Vagina (tissue), 2 donors: ENCODE results near the gene B3GAT2. TPM values are rescaled to one million over a fixed set of nuclear protein-coding genes. Genes with fewer than 3 reads are reported as not detected.
"Not testable (repeated sequence)": the region's sequence is repeated elsewhere in the genome, so short reads cannot be mapped to it uniquely, and the experiment has no call there.

Experiments used
- DNase-seq, 2 donors: peaks; one replicate each; pipeline ENCODE4 v3.0.0-alpha.2; 2017; ENCODE audit errors: extremely low spot score in 2 of 2
- H3K27ac ChIP-seq: fragments of 200-600 bp; sonication (generic); one replicate; pipeline ENCODE4 v1.5.1; 2019
- H3K27me3 ChIP-seq: fragments of 200-600 bp; sonication (generic); one replicate; pipeline ENCODE4 v1.5.1; 2019
- H3K36me3 ChIP-seq, 2 donors: fragments of 200-600 bp; sonication (generic); one replicate each; pipeline ENCODE4 v1.5.1; 2017 to 2019
- H3K4me1 ChIP-seq: fragments of 200-600 bp; sonication (generic); one replicate; pipeline ENCODE4 v1.5.1; 2019
- H3K4me3 ChIP-seq, 2 donors: fragments of 200-600 bp; sonication (generic); 1 replicate in 1 of 2; 2 replicates in 1 of 2; pipeline ENCODE4 v1.5.1; 2016 to 2019
- H3K9me3 ChIP-seq: fragments of 200-600 bp; sonication (generic); one replicate; pipeline ENCODE4 v1.5.1; 2019
- POLR2A ChIP-seq, 2 donors: fragments of 450-650 bp; IDR thresholded peaks; one replicate each; pipeline ENCODE4 v1.6.1; 2017; ENCODE audit warnings: antibody characterized with exemption in 2 of 2, mild to moderate bottlenecking in 2 of 2, moderate library complexity in 2 of 2
- POLR2AphosphoS5 ChIP-seq, 2 donors: sonication (generic); formaldehyde crosslinking; IDR thresholded peaks; one replicate each; pipeline ENCODE4 v1.9.0; 2017; ENCODE audit warnings: antibody characterized with exemption in 2 of 2, mild to moderate bottlenecking in 2 of 2, low read depth in 1 of 2; ENCODE audit not compliant: insufficient read depth in 1 of 2
- intact Hi-C: fragments of 100-400 bp; cut with DNase I; formaldehyde crosslinking; loops from one replicate; pipeline ENCODE4 v1.15.1; 2023
- total RNA-seq: library from RNA; depleted of rRNA; stranded (reverse); fragments of >200 nt; gene quantifications from one replicate; pipeline ENCODE4 v1.2.3, GENCODE V29; 2016
- TF ChIP-seq, protein P1 (sequence below), 3 experiments: fragments of 450-650 bp in 2 of 3; fragments of 200-600 bp in 1 of 3; sonication (generic) in 1 of 3; IDR thresholded peaks; one replicate each; pipeline ENCODE4 v1.5.1; 2017 to 2019; ENCODE audit warnings: antibody characterized with exemption in 3 of 3, mild to moderate bottlenecking in 2 of 3, moderate library complexity in 2 of 3

Gene B3GAT2
- total RNA-seq, 1 donor from 2014 or later: not detected

DNA sequence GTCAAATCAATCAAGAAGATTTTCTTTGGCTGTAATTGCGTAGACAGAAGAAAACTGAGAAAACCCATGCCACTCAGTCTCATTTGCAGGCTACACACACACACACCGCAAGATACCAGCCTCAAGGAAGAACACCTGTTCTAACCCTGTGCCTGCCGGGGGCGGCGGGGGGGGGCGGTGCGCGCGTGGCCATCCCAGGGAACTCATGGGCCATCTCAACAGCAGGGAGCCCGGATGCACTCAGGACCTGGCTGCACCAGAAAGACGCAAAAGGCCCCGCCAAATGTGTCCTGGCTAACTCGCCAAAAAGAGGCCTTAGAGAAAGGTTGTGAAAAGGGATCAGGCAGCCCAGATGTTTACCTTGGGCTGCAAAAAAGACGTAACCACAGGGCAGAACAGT lies 2.1 kb downstream of the B3GAT2 start:
- no peaks in the 10 kb centered on the region for H3K36me3 ChIP-seq
- no peak for DNase-seq
- H3K4me1 ChIP-seq: peaks cover 15% of the 10 kb centered on the region
- H3K9me3 ChIP-seq: no peaks in the 10 kb centered on the region
- H3K4me3 ChIP-seq: no peak overlapping the region
- H3K27ac ChIP-seq: no peak overlapping the region
- no peaks in the 10 kb centered on the region for H3K27me3 ChIP-seq
- intact Hi-C loops: no loop called here
- no peak for TF ChIP-seq POLR2AphosphoS5 (IDR thresholded peaks at IDR 0.05; ENCODE audit: insufficient read depth in 1 of 2, low read depth in 1 of 2)
- TF ChIP-seq, protein P1, sequence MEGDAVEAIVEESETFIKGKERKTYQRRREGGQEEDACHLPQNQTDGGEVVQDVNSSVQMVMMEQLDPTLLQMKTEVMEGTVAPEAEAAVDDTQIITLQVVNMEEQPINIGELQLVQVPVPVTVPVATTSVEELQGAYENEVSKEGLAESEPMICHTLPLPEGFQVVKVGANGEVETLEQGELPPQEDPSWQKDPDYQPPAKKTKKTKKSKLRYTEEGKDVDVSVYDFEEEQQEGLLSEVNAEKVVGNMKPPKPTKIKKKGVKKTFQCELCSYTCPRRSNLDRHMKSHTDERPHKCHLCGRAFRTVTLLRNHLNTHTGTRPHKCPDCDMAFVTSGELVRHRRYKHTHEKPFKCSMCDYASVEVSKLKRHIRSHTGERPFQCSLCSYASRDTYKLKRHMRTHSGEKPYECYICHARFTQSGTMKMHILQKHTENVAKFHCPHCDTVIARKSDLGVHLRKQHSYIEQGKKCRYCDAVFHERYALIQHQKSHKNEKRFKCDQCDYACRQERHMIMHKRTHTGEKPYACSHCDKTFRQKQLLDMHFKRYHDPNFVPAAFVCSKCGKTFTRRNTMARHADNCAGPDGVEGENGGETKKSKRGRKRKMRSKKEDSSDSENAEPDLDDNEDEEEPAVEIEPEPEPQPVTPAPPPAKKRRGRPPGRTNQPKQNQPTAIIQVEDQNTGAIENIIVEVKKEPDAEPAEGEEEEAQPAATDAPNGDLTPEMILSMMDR (IDR thresholded peaks at IDR 0.05): no peak
- no peak for TF ChIP-seq POLR2A (IDR thresholded peaks at IDR 0.05)

DNA sequence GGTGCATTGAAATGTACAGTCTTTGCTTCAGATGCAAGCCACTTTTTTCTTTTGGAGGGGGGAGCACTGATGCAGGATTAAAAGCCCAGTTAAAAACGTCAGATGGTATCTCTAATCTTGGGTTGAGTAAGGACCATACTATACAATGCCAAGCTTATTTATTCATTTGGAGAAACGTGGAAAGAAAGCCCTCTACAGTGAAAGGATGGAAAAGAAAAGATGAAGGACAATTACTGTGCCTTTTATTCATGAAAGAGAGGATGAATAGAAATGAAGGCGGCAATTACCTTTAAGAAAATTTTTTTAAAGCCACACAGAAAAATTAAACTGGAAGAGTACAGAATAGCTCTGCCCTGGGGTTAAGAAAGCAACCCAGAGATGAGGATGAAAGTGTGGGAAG lies 2.7 kb downstream of the B3GAT2 start:
- no peak for TF ChIP-seq POLR2A (IDR thresholded peaks at IDR 0.05)
- TF ChIP-seq POLR2AphosphoS5 (IDR thresholded peaks at IDR 0.05; ENCODE audit: insufficient read depth in 1 of 2, low read depth in 1 of 2): no peak
- TF ChIP-seq, protein P1 (IDR thresholded peaks at IDR 0.05): no peak
- H3K36me3 ChIP-seq: no peaks in the 10 kb centered on the region
- no peaks in the 10 kb centered on the region for H3K27me3 ChIP-seq
- intact Hi-C loops: no loop called here
- no peak overlapping the region for H3K27ac ChIP-seq
- no peaks in the 10 kb centered on the region for H3K9me3 ChIP-seq
- H3K4me1 ChIP-seq: peaks cover 15% of the 10 kb centered on the region
- no peak overlapping the region for H3K4me3 ChIP-seq
- DNase-seq: no peak

DNA sequence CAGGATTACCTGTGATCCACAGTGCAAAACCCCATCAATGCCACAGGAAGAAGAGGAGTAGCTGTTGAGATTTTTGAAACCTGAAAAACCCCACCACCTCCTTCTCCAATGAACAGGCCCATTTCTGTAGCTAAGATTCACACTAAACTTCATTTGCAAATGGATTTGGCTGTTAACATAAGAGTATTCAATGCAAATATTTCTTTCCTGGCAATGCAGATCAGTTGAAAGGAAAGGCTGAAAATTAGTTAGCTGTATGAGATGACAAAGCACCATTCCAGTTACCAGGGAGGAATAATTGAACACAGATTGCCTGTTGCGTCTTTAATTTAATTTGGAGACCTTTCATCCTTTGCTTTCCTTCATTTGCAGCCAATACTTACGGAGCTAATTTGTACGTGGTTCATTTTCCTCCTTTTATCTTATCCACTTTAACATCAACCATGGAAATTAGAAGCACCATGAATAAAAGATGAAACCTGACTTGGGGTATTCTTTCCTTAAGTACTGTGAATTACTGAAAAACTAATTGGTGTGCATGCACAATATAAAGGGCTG lies 4.2 kb downstream of the B3GAT2 start:
- H3K4me3 ChIP-seq: no peak overlapping the region
- no peaks in the 10 kb centered on the region for H3K9me3 ChIP-seq
- intact Hi-C loops: no loop called here
- no peaks in the 10 kb centered on the region for H3K27me3 ChIP-seq
- no peak for DNase-seq
- H3K36me3 ChIP-seq: no peaks in the 10 kb centered on the region
- peaks cover 15% of the 10 kb centered on the region for H3K4me1 ChIP-seq
- TF ChIP-seq, protein P1 (IDR thresholded peaks at IDR 0.05): no peak
- no peak for TF ChIP-seq POLR2AphosphoS5 (IDR thresholded peaks at IDR 0.05; ENCODE audit: insufficient read depth in 1 of 2, low read depth in 1 of 2)
- no peak for TF ChIP-seq POLR2A (IDR thresholded peaks at IDR 0.05)
- no peak overlapping the region for H3K27ac ChIP-seq

DNA sequence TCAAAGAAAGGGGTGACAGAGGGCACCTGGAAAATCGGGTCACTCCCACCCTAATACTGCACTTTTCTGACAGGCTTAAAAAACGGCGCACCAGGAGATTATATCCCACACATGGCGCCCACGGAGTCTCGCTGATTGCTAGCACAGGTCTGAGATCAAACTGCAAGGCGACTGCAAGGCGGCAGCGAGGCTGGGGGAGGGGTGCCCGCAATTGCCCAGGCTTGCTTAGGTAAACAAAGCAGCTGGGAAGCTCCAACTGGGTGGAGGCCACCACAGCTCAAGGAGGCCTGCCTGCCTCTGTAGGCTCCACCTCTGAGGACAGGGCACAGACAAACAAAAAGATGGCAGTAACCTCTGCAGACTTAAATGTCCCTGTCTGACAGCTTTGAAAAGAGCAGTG lies 12.5 kb downstream of the B3GAT2 start:
- intact Hi-C loops, H3K36me3 ChIP-seq, H3K27me3 ChIP-seq, H3K9me3 ChIP-seq, DNase-seq, H3K4me3 ChIP-seq, H3K27ac ChIP-seq, H3K4me1 ChIP-seq: not testable (repeated sequence)

DNA sequence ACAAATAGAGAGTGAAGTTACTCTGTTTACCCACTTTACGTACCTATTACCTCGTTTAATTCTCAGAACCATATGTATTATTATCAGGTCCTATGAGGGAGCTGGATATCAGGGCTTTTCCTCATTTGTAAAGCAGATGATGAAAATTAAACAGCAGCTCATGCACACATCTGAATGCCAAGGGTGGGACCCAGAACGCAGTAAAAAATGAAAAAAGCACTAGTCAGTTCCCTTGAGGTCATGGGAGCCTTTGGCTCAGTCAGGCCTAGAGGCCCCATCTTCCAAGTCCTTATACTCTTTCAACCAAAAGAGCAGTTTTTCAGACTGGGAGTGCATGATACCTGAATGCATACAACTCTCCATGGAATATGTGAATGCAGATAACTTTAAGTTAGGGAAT lies 23.0 kb downstream of the B3GAT2 start:
- Histone ChIP-seq H3K9me3 (no peaks in the 10 kb centered on the region), H3K36me3 (no peaks in the 10 kb centered on the region), H3K4me3 (no peak overlapping the region), H3K27me3 (no peaks in the 10 kb centered on the region), H3K4me1 (no peaks in the 10 kb centered on the region), H3K27ac (no peak overlapping the region)
- intact Hi-C loops: no loop called here
- TF ChIP-seq POLR2AphosphoS5 (IDR thresholded peaks at IDR 0.05; ENCODE audit: insufficient read depth in 1 of 2, low read depth in 1 of 2) (no peak), POLR2A (IDR thresholded peaks at IDR 0.05) (no peak)
- TF ChIP-seq, protein P1 (IDR thresholded peaks at IDR 0.05): no peak
- DNase-seq: no peak
